ENCODE results near the gene AGFG1. TPM values are rescaled to one million over a fixed set of nuclear protein-coding genes. Genes with fewer than 3 reads are reported as not detected.

Gene AGFG1
- total RNA-seq, 1 experiment from 2014 or later: 109 TPM

GRCh38 chr2:227607941-227608340 is 136.0 kb downstream of the AGFG1 start:
- H3K4ac ChIP-seq (ENCODE audit: low read depth, low read length): no peak overlapping the region
- Mint-ChIP-seq H3K4me1 (no peaks in the 10 kb centered on the region), H3K36me3 (ENCODE audit: insufficient read depth in 1 of 3, low read depth in 3 of 3) (no peaks in the 10 kb centered on the region; a peak in 1 of 7 replicates)

More at GRCh38 chr2:227607941-227608340, 136.0 kb downstream of the AGFG1 start:
- Mint-ChIP-seq H3K4me3 (no peak overlapping the region), H3K27ac (no peak overlapping the region), H3K27me3 (ENCODE audit: low read depth) (peaks cover 2% of the 10 kb centered on the region; the same call in 1 of the 2 replicates), H3K9me3 (no peaks in the 10 kb centered on the region; a peak in 1 of 5 replicates)
- Histone ChIP-seq H3K14ac (ENCODE audit: insufficient read depth, low read length) (no peak overlapping the region), H4K5ac (ENCODE audit: insufficient read length, low read depth, low read length) (no peak overlapping the region), H2AFZ (ENCODE audit: low read length) (no peak overlapping the region), H2BK120ac (ENCODE audit: low read depth, low read length, poor library complexity, severe bottlenecking) (no peak overlapping the region), H3K79me1 (ENCODE audit: insufficient read depth, low read depth, low read length, poor library complexity, severe bottlenecking) (no peaks in the 10 kb centered on the region), H2BK5ac (ENCODE audit: insufficient read length, low read length) (no peak overlapping the region), H2BK15ac (ENCODE audit: low read depth, low read length) (no peak overlapping the region), H3K4me1 (ENCODE audit: insufficient read depth, low read length) (no peaks in the 10 kb centered on the region), H3K23me2 (ENCODE audit: insufficient read length, low read depth, low read length, poor library complexity, severe bottlenecking) (no peaks in the 10 kb centered on the region), H4K8ac (replicated peaks; ENCODE audit: insufficient read length, low read depth, low read length) (no peak overlapping the region), H3K56ac (ENCODE audit: insufficient read length, low read depth, low read length) (no peak overlapping the region), H3K79me2 (ENCODE audit: insufficient read depth, low read length) (no peaks in the 10 kb centered on the region), H2BK12ac (ENCODE audit: insufficient read length, low read depth, low read length) (no peak overlapping the region), H2BK20ac (ENCODE audit: low read depth, low read length, poor library complexity, severe bottlenecking) (no peak overlapping the region), H3K27me3 (ENCODE audit: insufficient read depth, low read length) (no peaks in the 10 kb centered on the region), H3K4me2 (ENCODE audit: insufficient read depth, insufficient read length, low read length) (no peak overlapping the region), H3K23ac (ENCODE audit: insufficient read length, low read depth, low read length) (no peak overlapping the region), H2AK5ac (ENCODE audit: insufficient read length, low read length) (no peak overlapping the region), H3K9me3 (ENCODE audit: control insufficient read depth, low read depth, low read length) (no peaks in the 10 kb centered on the region), H3K9ac (ENCODE audit: extremely low read depth, insufficient read length, low read length) (no peak overlapping the region), H3K27ac (ENCODE audit: insufficient read length, low read depth, low read length) (no peak overlapping the region), H3T11ph (ENCODE audit: low read length) (no peak overlapping the region), H3K18ac (ENCODE audit: insufficient read length, low read depth, low read length) (no peak overlapping the region), H4K91ac (ENCODE audit: insufficient read length, low read depth, low read length) (no peak overlapping the region), H4K20me1 (ENCODE audit: control insufficient read depth, insufficient read depth, insufficient read length) (no peaks in the 10 kb centered on the region)
- no CpG with 5 or more reads among the region's 3 CpGs for WGBS (ENCODE audit: extremely low coverage, insufficient read length, low lambda C conversion rate)
- DNase-seq: no peak
- TF ChIP-seq, protein P1, sequence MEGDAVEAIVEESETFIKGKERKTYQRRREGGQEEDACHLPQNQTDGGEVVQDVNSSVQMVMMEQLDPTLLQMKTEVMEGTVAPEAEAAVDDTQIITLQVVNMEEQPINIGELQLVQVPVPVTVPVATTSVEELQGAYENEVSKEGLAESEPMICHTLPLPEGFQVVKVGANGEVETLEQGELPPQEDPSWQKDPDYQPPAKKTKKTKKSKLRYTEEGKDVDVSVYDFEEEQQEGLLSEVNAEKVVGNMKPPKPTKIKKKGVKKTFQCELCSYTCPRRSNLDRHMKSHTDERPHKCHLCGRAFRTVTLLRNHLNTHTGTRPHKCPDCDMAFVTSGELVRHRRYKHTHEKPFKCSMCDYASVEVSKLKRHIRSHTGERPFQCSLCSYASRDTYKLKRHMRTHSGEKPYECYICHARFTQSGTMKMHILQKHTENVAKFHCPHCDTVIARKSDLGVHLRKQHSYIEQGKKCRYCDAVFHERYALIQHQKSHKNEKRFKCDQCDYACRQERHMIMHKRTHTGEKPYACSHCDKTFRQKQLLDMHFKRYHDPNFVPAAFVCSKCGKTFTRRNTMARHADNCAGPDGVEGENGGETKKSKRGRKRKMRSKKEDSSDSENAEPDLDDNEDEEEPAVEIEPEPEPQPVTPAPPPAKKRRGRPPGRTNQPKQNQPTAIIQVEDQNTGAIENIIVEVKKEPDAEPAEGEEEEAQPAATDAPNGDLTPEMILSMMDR (conservative IDR thresholded peaks at IDR 0.05): no peak

All from H9 (cell line).